Panc1 (cell line): Measurements from ENCODE around the gene LATS1. TPM values are rescaled to one million over a fixed set of nuclear protein-coding genes. Genes with fewer than 3 reads are reported as not detected.

Experiments
- ATAC-seq: fragments of 200-7000 bp; cut with Tn5 transposase; 2 replicates; pipeline ENCODE4 v1.9.1; 2020; ENCODE audit warnings: mild to moderate bottlenecking, moderate library complexity
- BruUV-seq: library from RNA; stranded (reverse); fragments of 400-500 nt; replicated peaks from 2 replicates; lab custom pipeline; 2021; lab: Mats Ljungman, UMichigan
- CTCF ChIA-PET: fragments of 300-600 bp; sonication (Branson Sonifier 250); formaldehyde crosslinking; loops from one replicate; lab custom pipeline; 2022; ENCODE audit warnings: antibody characterized with exemption; lab: Charles Lee
- POLR2A ChIA-PET: fragments of 300-600 bp; sonication (Branson Sonifier 250); formaldehyde crosslinking; loops from one replicate; lab custom pipeline; 2022; ENCODE audit warnings: antibody characterized with exemption; lab: Charles Lee
- DNase-seq: peaks from one replicate; pipeline ENCODE4 v3.0.0-alpha.2; 2010; ENCODE audit warnings: low read depth, low spot score
- H3K27ac ChIP-seq: 2 replicates; pipeline ENCODE4 v1.5.1; 2011; ENCODE audit warnings: mild to moderate bottlenecking, low read length, inconsistent platforms
- H3K27me3 ChIP-seq: fragments of 200-500 bp; sonication (Bioruptor generic); 2 replicates; pipeline ENCODE4 v1.6.0; 2014; ENCODE audit warnings: low read length, inconsistent platforms; ENCODE audit not compliant: control insufficient read depth, insufficient read depth
- H3K36me3 ChIP-seq: fragments of 200-500 bp; sonication (Bioruptor generic); 2 replicates; pipeline ENCODE4 v1.5.1; 2014; ENCODE audit warnings: inconsistent platforms, mild to moderate bottlenecking, low read length, moderate library complexity; ENCODE audit not compliant: control insufficient read depth, insufficient read depth
- H3K4me1 ChIP-seq: 2 replicates; pipeline ENCODE4 v1.5.1; 2011; ENCODE audit warnings: inconsistent platforms, mild to moderate bottlenecking, low read length, moderate library complexity; ENCODE audit not compliant: control insufficient read depth, insufficient read depth
- H3K4me3 ChIP-seq, 2 experiments: 2 replicates each; pipeline ENCODE4 v1.5.1; 2011 to 2012; ENCODE audit warnings: low read depth in 2 of 2, low read length in 2 of 2, mild to moderate bottlenecking in 2 of 2, inconsistent platforms in 1 of 2, moderate library complexity in 1 of 2
- H3K9me3 ChIP-seq: fragments of 200-500 bp; sonication (Bioruptor generic); 2 replicates; pipeline ENCODE4 v1.5.1; 2014; ENCODE audit warnings: low read depth, mild to moderate bottlenecking, inconsistent platforms, low read length, moderate library complexity; ENCODE audit not compliant: control insufficient read depth, insufficient read depth
- CTCF ChIP-seq: fragments of 450-650 bp; IDR thresholded peaks from 2 replicates; pipeline ENCODE4 v1.5.1; 2017; ENCODE audit warnings: mild to moderate bottlenecking
- POLR2AphosphoS5 ChIP-seq: IDR thresholded peaks from 2 replicates; pipeline ENCODE4 v1.6.1; 2012; ENCODE audit warnings: mild to moderate bottlenecking, low read depth, low read length, moderate library complexity
- REST ChIP-seq, 2 experiments: IDR thresholded peaks; 2 replicates each; pipeline ENCODE4 v1.6.1; 2011 to 2012; ENCODE audit warnings: low read depth in 2 of 2, control low read depth in 1 of 2, low read length in 1 of 2, mild to moderate bottlenecking in 1 of 2, moderate library complexity in 1 of 2; ENCODE audit not compliant: insufficient read depth in 1 of 2
- SIN3A ChIP-seq: IDR thresholded peaks from 2 replicates; pipeline ENCODE4 v1.6.1; 2012; ENCODE audit warnings: low read depth, mild to moderate bottlenecking, low read length, moderate library complexity, borderline replicate concordance; ENCODE audit not compliant: insufficient read depth
- TCF7L2 ChIP-seq: IDR thresholded peaks from 2 replicates; pipeline ENCODE4 v1.6.1; 2011; ENCODE audit warnings: mild to moderate bottlenecking, low read depth, low read length, inconsistent platforms
- in situ Hi-C: cut with HindIII; loops from 2 replicates; pipeline ENCODE4 v1.10.0; 2016; ENCODE audit warnings: low sequenced_read_pairs, low pct_unique_long_range_greater_than_20kb
- intact Hi-C: fragments of 100-400 bp; cut with micrococcal nuclease; formaldehyde crosslinking; loops from one replicate; pipeline ENCODE4 v1.10.0; 2022; ENCODE audit not compliant: unreplicated experiment
- total RNA-seq: library from RNA; stranded (reverse); gene quantifications from one replicate; pipeline ENCODE4 v1.2.1, GENCODE V29; 2021; ENCODE audit not compliant: unreplicated experiment

The LATS1 gene
- total RNA-seq, 1 experiment from 2014 or later, result 36.0 TPM

GRCh38 chr6:149714442-149714841 is 3.5 kb downstream of the LATS1 start:
- no peaks in the 10 kb centered on the region for H3K27me3 ChIP-seq
- intact Hi-C loops, result no loop called here
- ATAC-seq (no peak), DNase-seq (no peak)
- CTCF ChIA-PET, result no interaction called here
- in situ Hi-C loops, result no loop called here
- no peaks in the 10 kb centered on the region for H3K9me3 ChIP-seq
- no peak for TF ChIP-seq CTCF
- H3K4me1 ChIP-seq, result peaks cover 3% of the 10 kb centered on the region; the same call in 1 of the 2 replicates
- no peak overlapping the region for H3K27ac ChIP-seq
- BruUV-seq, result no TSS peak
- H3K36me3 ChIP-seq, result no peaks in the 10 kb centered on the region; the same call in 1 of the 2 replicates
- POLR2A ChIA-PET, result interaction anchor here (0.7 kb wide), 1 partner anchor 115 kb away, joined by 6 read pairs; no protein-coding TSS in a partner anchor
- no peak overlapping the region for H3K4me3 ChIP-seq

- DNase-seq, result no peak
- H3K4me1 ChIP-seq, result peaks cover 8% of the 10 kb centered on the region; the same call in 1 of the 2 replicates
- no peak for ATAC-seq
- no peak overlapping the region for H3K4me3 ChIP-seq
- no peaks in the 10 kb centered on the region for H3K36me3 ChIP-seq
- ChIA-PET CTCF (no interaction called here), POLR2A (no interaction called here)
- no peaks in the 10 kb centered on the region for H3K27me3 ChIP-seq
- in situ Hi-C loops (no loop called here), intact Hi-C loops (no loop called here)
- TF ChIP-seq POLR2AphosphoS5 (no peak), SIN3A (no peak), CTCF (no peak), TCF7L2 (no peak), REST (IDR thresholded peaks at IDR 0.05; ENCODE audit: insufficient read depth in 1 of 2, low read depth in 2 of 2, low read length in 1 of 2) (no peak)
- BruUV-seq, result no TSS peak
- H3K27ac ChIP-seq, result no peak overlapping the region
- H3K9me3 ChIP-seq, result no peaks in the 10 kb centered on the region
Measured at GRCh38 chr6:149711711-149712110, 6.2 kb downstream of the LATS1 start.
